ENCODE measurements around the gene ZDHHC6. TPM values are rescaled to one million over a fixed set of nuclear protein-coding genes. Genes with fewer than 3 reads are reported as not detected.
A peak's percentile ranks its signal among the peaks of the same experiment; 100 is the strongest.

The ZDHHC6 gene
- total and polyA plus RNA-seq, 10 of the 15 experiments (the other 5 are each of a cell fraction or from before 2014, with no cell fraction given), result 23.8 to 59.4 (median 35.6) TPM

GRCh38 chr10:112446055-112446854 lies 459 bp downstream of the ZDHHC6 start:
- Histone ChIP-seq H3K9me3 (replicated peaks; ENCODE audit: control insufficient read depth, insufficient read depth, low read length) (no peaks in the 10 kb centered on the region), H3K4me3 (peak overlapping the region; percentile 93), H3K4me1 (ENCODE audit: control insufficient read depth, insufficient read depth, low read length) (peaks cover 8% of the 10 kb centered on the region), H3K36me3 (ENCODE audit: control insufficient read depth in 2 of 2, insufficient read depth in 2 of 2, low read length in 1 of 2) (peaks cover 0 to 16% of the 10 kb centered on the region in 2 experiments; a peak in 2 of 4 replicates), H3K4me2 (ENCODE audit: control insufficient read depth, insufficient read depth) (peak overlapping the region; percentile 68), H3K27ac (ENCODE audit: control insufficient read depth, insufficient read depth) (peak overlapping the region; percentile 97), H3K27me3 (replicated peaks in 1 of 2; ENCODE audit: control insufficient read depth in 2 of 2, insufficient read depth in 2 of 2, low read length in 1 of 2) (no peaks in the 10 kb centered on the region), H3K9ac (ENCODE audit: control insufficient read depth, insufficient read depth, low read length) (peak overlapping the region; percentile 98), H3K79me2 (ENCODE audit: control insufficient read depth, insufficient read depth, low read length) (peaks cover 55% of the 10 kb centered on the region), H4K20me1 (ENCODE audit: control insufficient read depth, insufficient read depth) (no peaks in the 10 kb centered on the region; the same call in 1 of the 2 replicates), H2AFZ (ENCODE audit: control insufficient read depth, low read depth, low read length) (peak overlapping the region; percentile 97)
- TF ChIP-seq POLR2A (IDR thresholded peaks at IDR 0.05; ENCODE audit: low read depth, low read length), result no peak
- no peak for TF ChIP-seq TCF12 (IDR thresholded peaks at IDR 0.05; ENCODE audit: low read depth, low read length)
- TF ChIP-seq BCL3 (IDR thresholded peaks at IDR 0.05; ENCODE audit: borderline replicate concordance, insufficient read depth, low read depth, low read length, poor library complexity, severe bottlenecking), result no peak
- TF ChIP-seq CBX5 (IDR thresholded peaks at IDR 0.05; ENCODE audit: low read depth), result no peak
- TF ChIP-seq KAT2A (conservative IDR thresholded peaks at IDR 0.05; ENCODE audit: control insufficient read depth, low read depth, low read length), result no peak
- TF ChIP-seq RELA (IDR thresholded peaks at IDR 0.05; ENCODE audit: borderline replicate concordance, partially characterized antibody), result no peak
- TF ChIP-seq ZBTB4 (CRISPR knock-in tag; IDR thresholded peaks at IDR 0.05), result no peak
- no peak for TF ChIP-seq SUZ12 (IDR thresholded peaks at IDR 0.05; ENCODE audit: unreplicated experiment)
- TF ChIP-seq SPI1 (IDR thresholded peaks at IDR 0.05; ENCODE audit: borderline replicate concordance, insufficient read depth, low read depth, low read length), result peak; percentile 86
- TF ChIP-seq LARP7 (IDR thresholded peaks at IDR 0.05), result 0 out of 2 replicates have a peak, but pooled peaks have one; percentile 45
- TF ChIP-seq PAX5 (IDR thresholded peaks at IDR 0.05; ENCODE audit: borderline replicate concordance, low read depth, low read length), result no peak
- TF ChIP-seq E4F1 (IDR thresholded peaks at IDR 0.05; ENCODE audit: borderline replicate concordance, partially characterized antibody), result no peak
- CTCF ChIA-PET, result interaction anchor here (1.2 to 2.0 kb wide), 5 partner anchors 11 to 263 kb away, joined by 3 to 8 read pairs (median 5); partner anchors contain the start of gene GPAM
- in situ Hi-C loops (cut with MboI), result no loop called here
- POLR2A ChIA-PET, result no interaction called here
- RAD21 ChIA-PET (ENCODE audit: unreplicated experiment), result interaction anchor here (0.8 to 1.8 kb wide), 2 partner anchors 11 to 26 kb away, joined by 3 to 6 read pairs; no protein-coding TSS in a partner anchor
- peak; percentile 8 for ATAC-seq
- no peak for DNase-seq (ENCODE audit: low read depth, low spot score)
- intact Hi-C loops (cut with micrococcal nuclease; ENCODE audit: unreplicated experiment), result loop anchor here (5.0 kb wide), 1 partner anchor 69 kb away; no protein-coding TSS in a partner anchor
- WGBS (ENCODE audit: insufficient coverage, insufficient replicate concordance, low lambda C conversion rate, missing lambda C conversion rate), result 2% methylated on average over 20 of the region's 20 CpGs
- FAIRE-seq, result peak; percentile 62
- SMC1A ChIA-PET (ENCODE audit: uncharacterized antibody, unreplicated experiment), result interaction anchor here (0.8 to 1.4 kb wide), 5 partner anchors 10 to 71 kb away, joined by 3 to 6 read pairs (median 4); no protein-coding TSS in a partner anchor
- BruUV-seq (replicated peaks), result no TSS peak
